IPS-NIHi7 (cell line): Measurements from ENCODE around the gene UPK1B.
"Not testable (repeated sequence)": the region's sequence is repeated elsewhere in the genome, so short reads cannot be mapped to it uniquely, and the experiment has no call there.

Source experiments
- DNase-seq: peaks from one replicate; pipeline ENCODE4 v3.0.0; 2012; ENCODE audit warnings: mixed read lengths; ENCODE audit errors: extremely low spot score

The UPK1B gene

GRCh38 chr3:119173325-119173724 is at the start of gene UPK1B:
Gene UPK1B (plus strand): TSS chr3:119173598. CDS start chr3:119186742, 13,144 bp downstream.
- DNase-seq, result peak; percentile 82

GRCh38 chr3:119125342-119125741 is 48.1 kb upstream of the UPK1B start:
- no peak for DNase-seq

- DNase-seq, result no peak
These were observed 47.5 kb upstream of the UPK1B start for GRCh38 chr3:119125742-119126504.

GRCh38 chr3:119130291-119130690 is 43.1 kb upstream of the UPK1B start:
- not testable (repeated sequence) for DNase-seq

- DNase-seq, result not testable (repeated sequence)
These were observed 41.1 kb upstream of the UPK1B start for GRCh38 chr3:119132291-119132690.

- DNase-seq, result not testable (repeated sequence)
These were observed 34.0 kb upstream of the UPK1B start for GRCh38 chr3:119139360-119139759.

GRCh38 chr3:119140466-119140865 is 32.9 kb upstream of the UPK1B start:
- DNase-seq, result no peak

GRCh38 chr3:119145128-119145499 is 28.3 kb upstream of the UPK1B start:
- no peak for DNase-seq

- peak; percentile 84 for DNase-seq
These were observed 27.8 kb upstream of the UPK1B start, which contains the start of gene TEX55 for GRCh38 chr3:119145500-119146167. Gene TEX55 (plus strand): TSS chr3:119146165. CDS start chr3:119146190, 25 bp downstream.

GRCh38 chr3:119146578-119147375 is 26.6 kb upstream of the UPK1B start:
- DNase-seq, result no peak

GRCh38 chr3:119147494-119147893 is 25.9 kb upstream of the UPK1B start:
- no peak for DNase-seq

GRCh38 chr3:119148493-119149180 is 24.8 kb upstream of the UPK1B start:
- DNase-seq, result no peak

- DNase-seq, result no peak
These were observed 23.9 kb upstream of the UPK1B start for GRCh38 chr3:119149484-119149883.

- no peak for DNase-seq
These were observed 16.5 kb upstream of the UPK1B start for GRCh38 chr3:119156868-119157267.

GRCh38 chr3:119157971-119158370 is 15.4 kb upstream of the UPK1B start:
- no peak for DNase-seq

- DNase-seq, result no peak
These were observed 13.0 kb upstream of the UPK1B start for GRCh38 chr3:119160361-119160760.

- no peak for DNase-seq
These were observed 12.6 kb upstream of the UPK1B start for GRCh38 chr3:119160815-119161214.

- no peak for DNase-seq
These were observed 12.2 kb upstream of the UPK1B start for GRCh38 chr3:119161240-119161639.

GRCh38 chr3:119164745-119165144 is 8.7 kb upstream of the UPK1B start:
- not testable (repeated sequence) for DNase-seq

- DNase-seq, result no peak
These were observed 2.6 kb upstream of the UPK1B start for GRCh38 chr3:119170821-119171220.

GRCh38 chr3:119175872-119176756 is 2.7 kb downstream of the UPK1B start:
- no peak for DNase-seq
